ENCODE measurements around the gene SFRP2. TPM values are rescaled to one million over a fixed set of nuclear protein-coding genes. Genes with fewer than 3 reads are reported as not detected.

The SFRP2 gene
- total and polyA plus RNA-seq, 4 donors: 0.08 to 0.09 TPM; not detected in 2

DNA sequence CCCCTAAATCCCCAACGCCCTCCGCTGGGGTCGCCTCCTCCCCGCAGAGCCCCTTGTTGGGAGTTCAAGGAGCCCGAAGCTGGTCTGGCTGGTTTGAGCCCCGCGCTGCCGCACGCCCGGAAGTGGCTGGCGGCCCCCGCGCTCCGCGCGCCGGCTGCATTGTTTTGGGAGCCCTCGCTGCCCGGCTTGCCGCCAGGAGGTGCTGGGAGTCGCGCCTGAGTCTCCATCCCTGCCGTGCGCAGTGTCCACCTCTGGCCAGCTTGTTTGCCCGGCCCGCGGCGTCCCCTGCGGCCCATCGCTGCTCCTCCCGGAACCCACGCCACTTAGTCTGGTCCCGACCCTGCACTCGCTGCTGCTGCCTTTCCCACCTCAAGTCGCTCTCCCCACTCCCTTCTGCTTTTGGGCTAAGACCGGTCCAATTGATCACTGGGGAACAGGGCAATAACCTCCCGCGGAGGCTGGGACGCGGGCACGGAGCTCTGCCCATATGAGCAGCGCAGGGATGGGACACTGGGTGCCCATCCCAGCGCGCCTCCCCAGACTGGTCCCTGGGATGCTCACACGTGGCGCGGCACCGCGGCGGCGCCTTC is 2.2 kb upstream of the SFRP2 start:
- Histone ChIP-seq H3K4me1 (ENCODE audit: control insufficient read depth in 4 of 4, insufficient read depth in 4 of 4, low read length in 3 of 4) (peaks cover 13 to 40% (median 23%) of the 10 kb centered on the region in 4 donors), H3K4me3 (ENCODE audit: low read depth in 1 of 3, low read length in 3 of 3) (peak overlapping the region in 1 of 3 donors; percentile 31), H3K9me3 (ENCODE audit: control insufficient read depth in 4 of 4, low read length in 3 of 4) (no peaks in the 10 kb centered on the region), H3K36me3 (ENCODE audit: control insufficient read depth in 4 of 4, insufficient read depth in 3 of 4, low read depth in 1 of 4, low read length in 3 of 4) (no peaks in the 10 kb centered on the region), H3K9ac (ENCODE audit: low read depth in 1 of 2, low read length in 2 of 2) (no peak overlapping the region), H3K27ac (ENCODE audit: low read depth in 1 of 2, low read length in 2 of 2) (no peak overlapping the region), H3K27me3 (ENCODE audit: control insufficient read depth in 4 of 4, insufficient read depth in 4 of 4, low read length in 3 of 4) (peaks cover 0 to 40% (median 22%) of the 10 kb centered on the region in 4 donors)
- TF ChIP-seq, protein P1, sequence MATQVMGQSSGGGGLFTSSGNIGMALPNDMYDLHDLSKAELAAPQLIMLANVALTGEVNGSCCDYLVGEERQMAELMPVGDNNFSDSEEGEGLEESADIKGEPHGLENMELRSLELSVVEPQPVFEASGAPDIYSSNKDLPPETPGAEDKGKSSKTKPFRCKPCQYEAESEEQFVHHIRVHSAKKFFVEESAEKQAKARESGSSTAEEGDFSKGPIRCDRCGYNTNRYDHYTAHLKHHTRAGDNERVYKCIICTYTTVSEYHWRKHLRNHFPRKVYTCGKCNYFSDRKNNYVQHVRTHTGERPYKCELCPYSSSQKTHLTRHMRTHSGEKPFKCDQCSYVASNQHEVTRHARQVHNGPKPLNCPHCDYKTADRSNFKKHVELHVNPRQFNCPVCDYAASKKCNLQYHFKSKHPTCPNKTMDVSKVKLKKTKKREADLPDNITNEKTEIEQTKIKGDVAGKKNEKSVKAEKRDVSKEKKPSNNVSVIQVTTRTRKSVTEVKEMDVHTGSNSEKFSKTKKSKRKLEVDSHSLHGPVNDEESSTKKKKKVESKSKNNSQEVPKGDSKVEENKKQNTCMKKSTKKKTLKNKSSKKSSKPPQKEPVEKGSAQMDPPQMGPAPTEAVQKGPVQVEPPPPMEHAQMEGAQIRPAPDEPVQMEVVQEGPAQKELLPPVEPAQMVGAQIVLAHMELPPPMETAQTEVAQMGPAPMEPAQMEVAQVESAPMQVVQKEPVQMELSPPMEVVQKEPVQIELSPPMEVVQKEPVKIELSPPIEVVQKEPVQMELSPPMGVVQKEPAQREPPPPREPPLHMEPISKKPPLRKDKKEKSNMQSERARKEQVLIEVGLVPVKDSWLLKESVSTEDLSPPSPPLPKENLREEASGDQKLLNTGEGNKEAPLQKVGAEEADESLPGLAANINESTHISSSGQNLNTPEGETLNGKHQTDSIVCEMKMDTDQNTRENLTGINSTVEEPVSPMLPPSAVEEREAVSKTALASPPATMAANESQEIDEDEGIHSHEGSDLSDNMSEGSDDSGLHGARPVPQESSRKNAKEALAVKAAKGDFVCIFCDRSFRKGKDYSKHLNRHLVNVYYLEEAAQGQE (IDR thresholded peaks at IDR 0.05): no peak
- TF ChIP-seq, protein P2, sequence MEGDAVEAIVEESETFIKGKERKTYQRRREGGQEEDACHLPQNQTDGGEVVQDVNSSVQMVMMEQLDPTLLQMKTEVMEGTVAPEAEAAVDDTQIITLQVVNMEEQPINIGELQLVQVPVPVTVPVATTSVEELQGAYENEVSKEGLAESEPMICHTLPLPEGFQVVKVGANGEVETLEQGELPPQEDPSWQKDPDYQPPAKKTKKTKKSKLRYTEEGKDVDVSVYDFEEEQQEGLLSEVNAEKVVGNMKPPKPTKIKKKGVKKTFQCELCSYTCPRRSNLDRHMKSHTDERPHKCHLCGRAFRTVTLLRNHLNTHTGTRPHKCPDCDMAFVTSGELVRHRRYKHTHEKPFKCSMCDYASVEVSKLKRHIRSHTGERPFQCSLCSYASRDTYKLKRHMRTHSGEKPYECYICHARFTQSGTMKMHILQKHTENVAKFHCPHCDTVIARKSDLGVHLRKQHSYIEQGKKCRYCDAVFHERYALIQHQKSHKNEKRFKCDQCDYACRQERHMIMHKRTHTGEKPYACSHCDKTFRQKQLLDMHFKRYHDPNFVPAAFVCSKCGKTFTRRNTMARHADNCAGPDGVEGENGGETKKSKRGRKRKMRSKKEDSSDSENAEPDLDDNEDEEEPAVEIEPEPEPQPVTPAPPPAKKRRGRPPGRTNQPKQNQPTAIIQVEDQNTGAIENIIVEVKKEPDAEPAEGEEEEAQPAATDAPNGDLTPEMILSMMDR (IDR thresholded peaks at IDR 0.05; ENCODE audit: low read depth, low read length, missing input control): peak; percentile 6
- TF ChIP-seq RAD21 (IDR thresholded peaks at IDR 0.05): peak; percentile 4 to 32
- no peak for TF ChIP-seq GABPA (IDR thresholded peaks at IDR 0.05 in 1 of 2, conservative IDR thresholded peaks at IDR 0.05 in 1 of 2)
- no peak for TF ChIP-seq RXRA (IDR thresholded peaks at IDR 0.05)
- whole genome bisulfite sequencing: 4% methylated on average over 51 of the region's 51 CpGs
- DNase-seq (ENCODE audit: low spot score): no peak

DNA sequence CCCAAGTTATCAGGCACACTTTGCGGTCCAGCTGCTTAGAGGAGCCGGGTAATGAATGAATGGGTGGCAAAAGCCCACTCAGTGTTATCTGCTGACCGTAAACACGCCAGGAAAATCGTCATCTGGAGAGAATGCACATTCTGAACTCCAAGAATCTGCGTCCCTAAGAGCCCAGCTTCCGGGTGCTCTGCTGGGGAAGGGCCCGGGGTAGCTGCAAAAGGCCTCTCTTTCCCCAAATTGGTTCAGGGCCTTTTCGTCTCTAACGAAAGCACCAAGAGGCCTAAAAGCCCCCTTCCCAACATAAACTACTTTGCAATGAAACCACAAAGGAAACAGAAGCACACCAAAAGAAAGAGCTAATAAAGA is 1.6 kb upstream of the SFRP2 start:
- H3K4me3 ChIP-seq (ENCODE audit: low read depth in 1 of 3, low read length in 3 of 3): peak overlapping the region in 1 of 3 donors; percentile 31
- 15% methylated on average over 10 of the region's 10 CpGs for WGBS
- TF ChIP-seq TAF1 (conservative IDR thresholded peaks at IDR 0.05) (no peak), FOXA2 (IDR thresholded peaks at IDR 0.05) (no peak), GABPA (IDR thresholded peaks at IDR 0.05 in 1 of 2, conservative IDR thresholded peaks at IDR 0.05 in 1 of 2) (no peak), SP1 (IDR thresholded peaks at IDR 0.05) (no peak), HNF4A (conservative IDR thresholded peaks at IDR 0.05) (no peak), EGR1 (IDR thresholded peaks at IDR 0.05; ENCODE audit: low read depth in 2 of 2) (no peak), FOXA1 (IDR thresholded peaks at IDR 0.05) (no peak), HNF4G (IDR thresholded peaks at IDR 0.05) (no peak)
- TF ChIP-seq, protein P1 (IDR thresholded peaks at IDR 0.05): no peak
- TF ChIP-seq, protein P3, sequence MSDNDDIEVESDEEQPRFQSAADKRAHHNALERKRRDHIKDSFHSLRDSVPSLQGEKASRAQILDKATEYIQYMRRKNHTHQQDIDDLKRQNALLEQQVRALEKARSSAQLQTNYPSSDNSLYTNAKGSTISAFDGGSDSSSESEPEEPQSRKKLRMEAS (IDR thresholded peaks at IDR 0.05): no peak
- TF ChIP-seq, protein P2 (IDR thresholded peaks at IDR 0.05; ENCODE audit: low read depth, low read length, missing input control): no peak
- TF ChIP-seq, protein P4, sequence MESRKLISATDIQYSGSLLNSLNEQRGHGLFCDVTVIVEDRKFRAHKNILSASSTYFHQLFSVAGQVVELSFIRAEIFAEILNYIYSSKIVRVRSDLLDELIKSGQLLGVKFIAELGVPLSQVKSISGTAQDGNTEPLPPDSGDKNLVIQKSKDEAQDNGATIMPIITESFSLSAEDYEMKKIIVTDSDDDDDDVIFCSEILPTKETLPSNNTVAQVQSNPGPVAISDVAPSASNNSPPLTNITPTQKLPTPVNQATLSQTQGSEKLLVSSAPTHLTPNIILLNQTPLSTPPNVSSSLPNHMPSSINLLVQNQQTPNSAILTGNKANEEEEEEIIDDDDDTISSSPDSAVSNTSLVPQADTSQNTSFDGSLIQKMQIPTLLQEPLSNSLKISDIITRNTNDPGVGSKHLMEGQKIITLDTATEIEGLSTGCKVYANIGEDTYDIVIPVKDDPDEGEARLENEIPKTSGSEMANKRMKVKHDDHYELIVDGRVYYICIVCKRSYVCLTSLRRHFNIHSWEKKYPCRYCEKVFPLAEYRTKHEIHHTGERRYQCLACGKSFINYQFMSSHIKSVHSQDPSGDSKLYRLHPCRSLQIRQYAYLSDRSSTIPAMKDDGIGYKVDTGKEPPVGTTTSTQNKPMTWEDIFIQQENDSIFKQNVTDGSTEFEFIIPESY (IDR thresholded peaks at IDR 0.05): no peak
- no peaks in the 10 kb centered on the region for H3K36me3 ChIP-seq (ENCODE audit: control insufficient read depth in 4 of 4, insufficient read depth in 3 of 4, low read depth in 1 of 4, low read length in 3 of 4)
- peaks cover 0 to 42% (median 22%) of the 10 kb centered on the region in 4 donors for H3K27me3 ChIP-seq (ENCODE audit: control insufficient read depth in 4 of 4, insufficient read depth in 4 of 4, low read length in 3 of 4)
- H3K9me3 ChIP-seq (ENCODE audit: control insufficient read depth in 4 of 4, low read length in 3 of 4): no peaks in the 10 kb centered on the region
- H3K27ac ChIP-seq (ENCODE audit: low read depth in 1 of 2, low read length in 2 of 2): no peak overlapping the region
- H3K4me1 ChIP-seq (ENCODE audit: control insufficient read depth in 4 of 4, insufficient read depth in 4 of 4, low read length in 3 of 4): peaks cover 13 to 40% (median 23%) of the 10 kb centered on the region in 4 donors
- H3K9ac ChIP-seq (ENCODE audit: low read depth in 1 of 2, low read length in 2 of 2): no peak overlapping the region
- DNase-seq (ENCODE audit: low spot score): no peak
